GM12873 (cell line): ENCODE measurements around the gene MOK.

Source experiments
- CTCF ChIP-seq: IDR thresholded peaks from 2 replicates; pipeline ENCODE4 v1.5.1; 2012; ENCODE audit warnings: low read depth, mild to moderate bottlenecking, moderate library complexity, low read length, control low read depth; ENCODE audit not compliant: insufficient read depth; ENCODE audit errors: missing control alignments

MOK gene

DNA sequence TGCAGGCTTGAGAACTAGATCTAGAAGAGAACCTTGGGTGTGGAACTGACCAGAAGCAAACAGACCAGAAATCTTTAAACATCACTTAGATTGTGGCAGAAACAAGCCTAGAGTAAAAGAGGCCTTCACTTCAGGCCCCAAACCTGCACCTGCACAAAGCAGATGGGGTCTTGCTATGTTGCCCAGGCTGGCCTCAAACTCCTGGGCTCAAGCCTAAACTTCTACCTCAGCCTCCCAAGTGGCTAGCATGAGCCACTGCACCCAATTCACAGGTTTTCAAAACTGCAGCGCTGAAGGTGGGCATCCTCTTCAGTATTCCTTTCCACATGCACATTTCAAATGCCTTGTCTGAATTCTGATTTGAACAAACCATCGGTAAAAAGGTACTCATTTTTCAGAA is 19.9 kb downstream of the MOK start:
- TF ChIP-seq CTCF: peak; percentile 36

GRCh38 chr14:102283631-102284129 is 21.3 kb downstream of the MOK start:
- TF ChIP-seq CTCF: no peak

DNA sequence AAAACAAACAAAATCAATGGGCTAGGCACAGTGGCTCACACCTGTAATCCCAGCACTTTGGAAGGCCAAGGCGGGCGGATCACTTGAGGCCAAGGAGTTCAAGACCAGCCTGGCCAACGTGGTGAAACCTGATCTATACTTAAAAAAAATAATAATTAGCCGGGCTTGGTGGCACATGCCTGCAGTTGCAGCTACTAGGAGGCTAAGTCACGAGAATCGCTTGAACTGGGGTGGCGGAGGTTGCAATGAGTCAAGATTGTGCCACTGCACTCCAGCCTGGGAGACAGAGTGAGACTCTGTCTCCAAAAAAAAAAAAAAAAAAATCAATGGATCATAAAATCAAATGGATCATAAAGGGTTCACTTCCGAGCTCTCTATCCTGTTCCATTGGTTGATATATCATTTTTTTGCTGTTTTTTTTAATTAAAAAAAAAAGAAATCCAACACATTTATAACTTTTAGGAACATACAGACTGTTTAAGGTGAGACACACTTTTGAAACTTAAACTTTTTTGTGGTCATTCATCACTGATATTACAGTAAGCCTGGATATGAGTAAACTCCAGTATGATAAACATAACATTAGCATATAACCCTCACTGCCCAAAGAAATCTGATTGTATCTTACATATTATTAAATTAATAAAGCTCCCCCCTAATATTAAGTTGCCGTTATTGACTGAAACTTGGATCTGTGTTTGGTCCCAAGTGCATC is 22.1 kb downstream of the MOK start:
- TF ChIP-seq CTCF: no peak

- no peak for TF ChIP-seq CTCF
Measured at GRCh38 chr14:102280376-102280962, 24.5 kb downstream of the MOK start.

GRCh38 chr14:102279688-102280348 is 25.1 kb downstream of the MOK start:
- no peak for TF ChIP-seq CTCF

DNA sequence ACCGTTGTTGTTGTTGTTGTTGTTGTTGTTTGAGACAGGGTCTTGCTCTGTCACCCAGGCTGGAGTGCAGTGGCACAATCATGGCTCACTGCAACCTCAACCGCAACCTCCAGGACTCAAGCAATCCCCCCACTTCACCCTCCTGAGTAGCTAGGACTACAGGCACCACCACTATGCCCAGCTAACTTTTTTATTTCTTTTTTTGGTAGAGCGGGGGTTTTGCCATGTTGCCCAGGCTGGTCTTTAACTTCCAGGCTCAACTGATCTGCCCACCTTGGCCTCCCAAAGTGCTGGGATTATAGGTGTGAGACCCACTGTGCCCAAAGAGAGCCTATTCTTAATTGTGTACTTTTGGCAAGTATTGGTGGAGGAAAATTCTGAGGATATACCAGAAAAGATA is 25.7 kb downstream of the MOK start:
- TF ChIP-seq CTCF: no peak

GRCh38 chr14:102278631-102278935 is 26.4 kb downstream of the MOK start:
- no peak for TF ChIP-seq CTCF
